Measurements from ENCODE around the gene GPR108.

DNA sequence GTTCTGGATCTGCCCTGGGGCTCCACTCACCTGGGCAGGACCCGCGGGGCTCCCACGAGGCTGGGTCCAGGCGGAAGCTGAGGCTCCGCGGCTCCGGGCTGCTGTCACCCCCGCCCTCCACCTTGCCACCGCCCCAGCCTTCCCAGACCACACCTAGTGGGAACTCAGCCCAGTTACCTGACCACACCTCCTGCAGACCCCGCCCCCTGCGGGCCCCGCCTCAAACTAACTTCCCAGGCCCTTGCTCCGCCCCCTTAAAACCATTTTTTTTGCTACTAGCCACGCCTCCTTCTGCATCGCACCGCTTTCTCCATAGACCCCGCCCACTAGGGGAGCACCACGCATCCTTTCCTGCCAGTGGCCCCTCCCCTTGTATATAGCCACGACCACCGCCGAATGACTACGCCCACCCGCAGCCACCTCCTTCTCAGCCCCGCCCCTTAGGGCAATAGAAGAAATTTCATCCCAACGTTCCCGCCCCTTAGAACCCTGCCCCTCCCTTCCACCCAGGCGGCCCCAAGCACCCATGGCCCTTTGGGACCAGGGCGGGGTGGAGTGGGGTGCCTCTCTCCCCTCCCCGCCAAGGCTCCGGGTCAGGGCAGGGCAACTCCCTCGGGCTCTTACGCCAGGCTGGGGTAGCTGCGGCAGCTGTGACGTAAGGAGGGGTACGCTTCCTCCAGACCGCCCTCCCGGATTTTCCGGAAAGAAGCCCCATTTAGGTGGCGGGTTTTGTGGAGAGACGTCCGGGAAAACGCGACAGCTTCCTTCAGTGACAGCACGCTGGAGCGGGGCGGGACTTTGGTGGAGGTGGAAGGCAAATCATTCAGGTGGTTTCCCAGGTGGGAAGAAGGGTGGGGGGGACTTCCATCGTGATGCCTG, 30.2 kb upstream of the GPR108 start, which contains the start of gene SH2D3A:
- TF ChIP-seq, protein P1, sequence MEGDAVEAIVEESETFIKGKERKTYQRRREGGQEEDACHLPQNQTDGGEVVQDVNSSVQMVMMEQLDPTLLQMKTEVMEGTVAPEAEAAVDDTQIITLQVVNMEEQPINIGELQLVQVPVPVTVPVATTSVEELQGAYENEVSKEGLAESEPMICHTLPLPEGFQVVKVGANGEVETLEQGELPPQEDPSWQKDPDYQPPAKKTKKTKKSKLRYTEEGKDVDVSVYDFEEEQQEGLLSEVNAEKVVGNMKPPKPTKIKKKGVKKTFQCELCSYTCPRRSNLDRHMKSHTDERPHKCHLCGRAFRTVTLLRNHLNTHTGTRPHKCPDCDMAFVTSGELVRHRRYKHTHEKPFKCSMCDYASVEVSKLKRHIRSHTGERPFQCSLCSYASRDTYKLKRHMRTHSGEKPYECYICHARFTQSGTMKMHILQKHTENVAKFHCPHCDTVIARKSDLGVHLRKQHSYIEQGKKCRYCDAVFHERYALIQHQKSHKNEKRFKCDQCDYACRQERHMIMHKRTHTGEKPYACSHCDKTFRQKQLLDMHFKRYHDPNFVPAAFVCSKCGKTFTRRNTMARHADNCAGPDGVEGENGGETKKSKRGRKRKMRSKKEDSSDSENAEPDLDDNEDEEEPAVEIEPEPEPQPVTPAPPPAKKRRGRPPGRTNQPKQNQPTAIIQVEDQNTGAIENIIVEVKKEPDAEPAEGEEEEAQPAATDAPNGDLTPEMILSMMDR (IDR thresholded peaks at IDR 0.05): no peak
- no peak for TF ChIP-seq EP300 (IDR thresholded peaks at IDR 0.05)
